H1 (cell line): ENCODE data around the gene SCRG1. TPM values are rescaled to one million over a fixed set of nuclear protein-coding genes. Genes with fewer than 3 reads are reported as not detected.
A peak's percentile ranks its signal among the peaks of the same experiment; 100 is the strongest.

Source experiments
- CTCF ChIA-PET: fragments of 300-600 bp; sonication (Branson Sonifier 250); formaldehyde crosslinking; loops from one replicate; lab custom pipeline; 2021; ENCODE audit not compliant: partially characterized antibody; lab: Charles Lee
- POLR2A ChIA-PET: fragments of 300-600 bp; sonication (Branson Sonifier 250); formaldehyde crosslinking; loops from one replicate; lab custom pipeline; 2021; ENCODE audit warnings: inconsistent platforms; ENCODE audit not compliant: partially characterized antibody; lab: Charles Lee
- DNase-seq, 2 experiments: peaks; one replicate each; pipeline versions ENCODE4 v3.0.0 to v3.0.0-alpha.2; 2010 to 2022; ENCODE audit warnings: low spot score in 2 of 2, low read depth in 1 of 2, mixed read lengths in 1 of 2
- FAIRE-seq: peaks from 2 replicates; lab custom pipeline; 2011; peaks lifted over from hg19 to GRCh38; lab: Jason Lieb, UNC
- H2AFZ ChIP-seq: 2 replicates; pipeline ENCODE4 v1.8.1; 2012; ENCODE audit warnings: low read length, inconsistent platforms
- H2AK5ac ChIP-seq: 2 replicates; pipeline ENCODE4 v1.6.1; 2013; ENCODE audit warnings: low read depth, low read length
- H2BK120ac ChIP-seq: replicated peaks from 2 replicates; pipeline ENCODE3; 2013; ENCODE audit warnings: low read depth, low read length, inconsistent platforms
- H2BK12ac ChIP-seq: 2 replicates; pipeline ENCODE4 v1.6.1; 2013; ENCODE audit warnings: low read depth, low read length
- H2BK15ac ChIP-seq: 2 replicates; pipeline ENCODE4 v1.6.1; 2013; ENCODE audit warnings: low read length
- H2BK20ac ChIP-seq: 2 replicates; pipeline ENCODE4 v1.6.1; 2013; ENCODE audit warnings: low read length
- H2BK5ac ChIP-seq: 2 replicates; pipeline ENCODE4 v1.6.1; 2013; ENCODE audit warnings: low read depth, low read length
- H3K14ac ChIP-seq: 2 replicates; pipeline ENCODE4 v1.6.1; 2013; ENCODE audit warnings: inconsistent platforms; ENCODE audit not compliant: insufficient read length
- H3K18ac ChIP-seq: 2 replicates; pipeline ENCODE4 v1.6.1; 2013; ENCODE audit warnings: low read length; ENCODE audit errors: extremely low read depth
- H3K23ac ChIP-seq: 2 replicates; pipeline ENCODE4 v1.6.1; 2013; ENCODE audit warnings: inconsistent platforms; ENCODE audit not compliant: insufficient read length
- H3K23me2 ChIP-seq: 2 replicates; pipeline ENCODE4 v1.6.1; 2013; ENCODE audit warnings: low read depth, low read length
- H3K27ac ChIP-seq: 2 replicates; pipeline ENCODE4 v1.6.1; 2011; ENCODE audit warnings: low read depth, low read length, inconsistent platforms
- H3K27me3 ChIP-seq, 4 experiments: replicated peaks in 1 of 4; 1 replicate in 1 of 4; 2 replicates in 3 of 4; pipeline versions ENCODE4 v1.6.1 to v1.8.1; 2011 to 2013; ENCODE audit warnings: low read length in 3 of 4, mild to moderate bottlenecking in 3 of 4, inconsistent platforms in 2 of 4, mixed read lengths in 2 of 4, moderate library complexity in 1 of 4; ENCODE audit not compliant: control insufficient read depth in 3 of 4, insufficient read depth in 3 of 4; ENCODE audit errors: extremely low read depth in 1 of 4
- H3K36me3 ChIP-seq, 4 experiments: 2 replicates each; pipeline versions ENCODE4 v1.6.1 to v1.8.1; 2011 to 2013; ENCODE audit warnings: mild to moderate bottlenecking in 4 of 4, low read length in 3 of 4, moderate library complexity in 2 of 4, control low read depth in 1 of 4, inconsistent platforms in 1 of 4; ENCODE audit not compliant: insufficient read depth in 4 of 4, control insufficient read depth in 2 of 4
- H3K4ac ChIP-seq: replicated peaks from 2 replicates; pipeline ENCODE3; 2013; ENCODE audit warnings: low read length, low read depth, mixed read lengths, inconsistent platforms; ENCODE audit not compliant: insufficient read length
- H3K4me1 ChIP-seq, 4 experiments: replicated peaks in 1 of 4; 1 replicate in 1 of 4; 2 replicates in 3 of 4; pipeline versions ENCODE4 v1.6.1 to v1.8.1; 2011 to 2013; ENCODE audit warnings: low read length in 3 of 4, inconsistent platforms in 2 of 4, mixed read lengths in 1 of 4; ENCODE audit not compliant: insufficient read depth in 4 of 4, control insufficient read depth in 3 of 4
- H3K4me2 ChIP-seq, 2 experiments: 2 replicates each; pipeline versions ENCODE4 v1.6.1 to v1.8.1; 2011 to 2013; ENCODE audit warnings: low read depth in 2 of 2, low read length in 2 of 2, control low read depth in 1 of 2, inconsistent platforms in 1 of 2, mild to moderate bottlenecking in 1 of 2; ENCODE audit not compliant: insufficient read depth in 1 of 2
- H3K4me3 ChIP-seq, 4 experiments: fragments of 200-600, 300-600 bp in 1 of 4; sonication (generic), shearing (Covaris generic), sonication (Bioruptor Twin) in 1 of 4; 2 replicates each; pipeline versions ENCODE4 v1.5.1 to v1.8.1; 2011 to 2016; ENCODE audit warnings: low read length in 4 of 4, low read depth in 3 of 4, control low read depth in 2 of 4, inconsistent platforms in 2 of 4, mild to moderate bottlenecking in 2 of 4, mixed read lengths in 1 of 4, moderate library complexity in 1 of 4; ENCODE audit not compliant: insufficient read depth in 2 of 4; ENCODE audit errors: extremely low read depth in 1 of 4
- H3K56ac ChIP-seq: replicated peaks from 2 replicates; pipeline ENCODE3; 2013; ENCODE audit warnings: low read depth, mild to moderate bottlenecking, mixed read lengths, low read length, inconsistent platforms; ENCODE audit not compliant: insufficient read length
- H3K79me1 ChIP-seq: 2 replicates; pipeline ENCODE4 v1.6.1; 2013; ENCODE audit warnings: low read depth, low read length, control low read depth
- H3K79me2 ChIP-seq, 2 experiments: 2 replicates each; pipeline versions ENCODE4 v1.6.1 to v1.8.1; 2012 to 2013; ENCODE audit warnings: low read length in 2 of 2, mild to moderate bottlenecking in 2 of 2, inconsistent platforms in 1 of 2; ENCODE audit not compliant: insufficient read depth in 2 of 2, control insufficient read depth in 1 of 2
- H3K9ac ChIP-seq, 4 experiments: replicated peaks in 1 of 4; 1 replicate in 1 of 4; 2 replicates in 3 of 4; pipeline versions ENCODE4 v1.6.1 to v1.8.1; 2011 to 2013; ENCODE audit warnings: low read depth in 3 of 4, low read length in 3 of 4, control low read depth in 2 of 4, mild to moderate bottlenecking in 2 of 4, moderate library complexity in 2 of 4, inconsistent platforms in 1 of 4; ENCODE audit errors: extremely low read depth in 1 of 4
- H3K9me3 ChIP-seq, 2 experiments: 2 replicates each; pipeline versions ENCODE4 v1.6.1 to v1.8.1; 2012 to 2013; ENCODE audit warnings: mild to moderate bottlenecking in 2 of 2, moderate library complexity in 2 of 2, control low read depth in 1 of 2, inconsistent platforms in 1 of 2, low read depth in 1 of 2, low read length in 1 of 2, mixed read lengths in 1 of 2; ENCODE audit not compliant: insufficient read depth in 2 of 2
- H4K20me1 ChIP-seq, 2 experiments: replicated peaks in 1 of 2; 2 replicates each; pipeline versions ENCODE3 to v1.8.1; 2011 to 2013; ENCODE audit warnings: inconsistent platforms in 2 of 2, low read length in 2 of 2, mild to moderate bottlenecking in 1 of 2; ENCODE audit not compliant: insufficient read depth in 2 of 2, control insufficient read depth in 1 of 2
- H4K5ac ChIP-seq: 2 replicates; pipeline ENCODE4 v1.6.1; 2013; ENCODE audit warnings: low read length, low read depth, mixed read lengths, inconsistent platforms; ENCODE audit not compliant: insufficient read length
- H4K8ac ChIP-seq: 2 replicates; pipeline ENCODE4 v1.8.0; 2013; ENCODE audit warnings: mild to moderate bottlenecking, moderate library complexity, low read length, inconsistent platforms; ENCODE audit not compliant: insufficient read depth; ENCODE audit errors: extremely low read depth
- H4K91ac ChIP-seq: replicated peaks from 2 replicates; pipeline ENCODE3; 2013; ENCODE audit warnings: low read length, mixed read lengths, inconsistent platforms; ENCODE audit not compliant: insufficient read length
- CTCF ChIP-seq, 3 experiments: IDR thresholded peaks; 1 replicate in 2 of 3; 2 replicates in 1 of 3; pipeline versions ENCODE4 v1.5.1 to v1.6.1; 2011; ENCODE audit warnings: low read length in 3 of 3, mild to moderate bottlenecking in 3 of 3, inconsistent platforms in 2 of 3, low read depth in 1 of 3, moderate library complexity in 1 of 3; ENCODE audit not compliant: insufficient read depth in 1 of 3; ENCODE audit errors: control extremely low read depth in 1 of 3
- E2F6 ChIP-seq: IDR thresholded peaks from 2 replicates; pipeline ENCODE4 v1.6.1; 2012; ENCODE audit warnings: inconsistent platforms
- RAD21 ChIP-seq, 2 experiments: IDR thresholded peaks in 1 of 2; conservative IDR thresholded peaks in 1 of 2; 2 replicates each; pipeline ENCODE4 v1.6.1; 2011; ENCODE audit warnings: low read depth in 2 of 2, low read length in 2 of 2, improper control_type of control experiment in 1 of 2, inconsistent platforms in 1 of 2, mild to moderate bottlenecking in 1 of 2, moderate library complexity in 1 of 2
- WGBS, 2 experiments: shearing (Covaris generic) in 1 of 2; methylation state at CpG; one replicate each; pipeline versions ENCODE4 v1.1.6 to v1.1.7; 2013 to 2015; ENCODE audit warnings: low lambda C conversion rate in 2 of 2, mixed read lengths in 2 of 2, inconsistent platforms in 1 of 2, low coverage in 1 of 2, missing lambda C conversion rate in 1 of 2; ENCODE audit not compliant: insufficient replicate concordance in 2 of 2, insufficient coverage in 1 of 2, insufficient read length in 1 of 2; ENCODE audit errors: extremely low coverage in 1 of 2, missing lambda C conversion rate in 1 of 2; 5-methylcytosine and 5-hydroxymethylcytosine counted together
- polyA plus RNA-seq, 7 experiments: library from polyadenylated mRNA; depleted of rRNA in 3 of 7; stranded (reverse) in 5 of 7; unstranded in 2 of 7; fragments of >200 nt in 5 of 7; fragments of 200-250 nt in 2 of 7; gene quantifications; 1 replicate in 5 of 7; 2 replicates in 1 of 7; 4 replicates in 1 of 7; pipeline versions ENCODE4 v1.2.1 to v1.2.3, GENCODE V29; 2011 to 2013; ENCODE audit warnings: missing spikeins in 2 of 7, mixed read lengths in 2 of 7
- total RNA-seq: library from RNA; stranded (reverse); fragmentation: NEBNext Ultra II Directional; extraction: Animal tissue kit (Norgen Biotek cat#: 25700); gene quantifications from 2 replicates; pipeline ENCODE4 v1.2.1, GENCODE V29; 2021

SCRG1 gene
- total and polyA plus RNA-seq, 2 of the 8 experiments (the other 6 are each of a cell fraction or from before 2014, with no cell fraction given) = not detected

GRCh38 chr4:173420324-173420752 is 21.4 kb upstream of the SCRG1 start:
- POLR2A ChIA-PET = interaction anchor here (0.9 kb wide), 1 partner anchor 9 kb away, joined by 3 read pairs; no protein-coding TSS in a partner anchor
- Histone ChIP-seq H3K4me2 (no peak overlapping the region), H3K27ac (no peak overlapping the region), H3K4ac (no peak overlapping the region), H3K23ac (no peak overlapping the region), H3K18ac (no peak overlapping the region), H2AFZ (no peak overlapping the region), H3K79me2 (no peaks in the 10 kb centered on the region), H2BK15ac (no peak overlapping the region), H3K56ac (no peak overlapping the region), H2BK20ac (no peak overlapping the region), H3K4me1 (no peaks in the 10 kb centered on the region), H3K27me3 (no peaks in the 10 kb centered on the region), H3K4me3 (no peak overlapping the region), H3K23me2 (peaks cover 3% of the 10 kb centered on the region; the same call in 1 of the 2 replicates), H2BK120ac (no peak overlapping the region), H3K9ac (no peak overlapping the region), H2AK5ac (no peak overlapping the region), H3K36me3 (no peaks in the 10 kb centered on the region), H4K8ac (no peak overlapping the region), H3K79me1 (no peaks in the 10 kb centered on the region), H3K14ac (no peak overlapping the region), H4K20me1 (peaks cover 0 to 3% of the 10 kb centered on the region in 2 experiments), H2BK5ac (no peak overlapping the region), H2BK12ac (no peak overlapping the region), H4K5ac (no peak overlapping the region), H3K9me3 (no peaks in the 10 kb centered on the region), H4K91ac (no peak overlapping the region)
- FAIRE-seq (peak; percentile 45), DNase-seq (no peak)
- WGBS, 2 experiments = 57% methylated on average over 4 of the region's 4 CpGs; no CpG with 5 or more reads in 1 of the 2 experiments
- TF ChIP-seq E2F6 (no peak), CTCF (IDR thresholded peaks at IDR 0.05; ENCODE audit: control extremely low read depth in 1 of 3, insufficient read depth in 1 of 3, low read depth in 1 of 3, low read length in 3 of 3) (peak in 2 of 3 experiments; percentile 21 to 25; a peak in 2 of 4 replicates), RAD21 (IDR thresholded peaks at IDR 0.05 in 1 of 2, conservative IDR thresholded peaks at IDR 0.05 in 1 of 2; ENCODE audit: low read depth in 2 of 2, low read length in 2 of 2) (peak; percentile 40 to 51)
- CTCF ChIA-PET = interaction anchor here (0.6 to 4.5 kb wide), 62 partner anchors 9 to 1132 kb away, joined by 3 to 55 read pairs (median 5); partner anchors contain the start of gene SCRG1
